GM19035 (cell line): ENCODE data around the gene EMP2.
"Not testable (repeated sequence)": the region's sequence is repeated elsewhere in the genome, so short reads cannot be mapped to it uniquely, and the experiment has no call there.

ENCODE experiments used
- ATAC-seq: cut with Tn5 transposase; IDR thresholded peaks from one replicate; pipeline ENCODE4 v1.9.1; 2021; ENCODE audit not compliant: unreplicated experiment

Gene EMP2

DNA sequence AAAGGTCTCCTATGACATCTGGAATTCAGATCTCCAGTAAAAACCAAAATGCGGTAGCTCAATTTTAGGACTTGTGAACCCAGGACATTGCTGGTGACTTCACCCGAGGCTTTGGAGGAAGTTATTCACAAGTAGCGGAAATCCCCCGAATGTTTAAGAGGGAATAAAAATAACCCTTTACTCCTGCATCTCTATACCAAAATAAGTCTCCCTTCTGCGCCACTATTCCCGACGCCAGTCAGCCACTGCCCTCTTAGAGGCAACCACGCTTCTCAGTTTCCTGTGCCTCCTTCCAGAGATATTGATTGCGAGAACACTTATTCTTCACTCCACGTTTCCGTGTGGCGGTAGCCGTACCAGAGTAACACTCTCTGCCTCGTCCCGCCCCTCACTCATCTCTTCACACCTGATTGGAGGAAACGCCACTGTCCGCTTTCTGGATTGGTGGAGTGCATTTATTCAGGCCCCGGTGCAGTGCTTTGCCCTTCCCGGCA, 27.4 kb downstream of the EMP2 start:
- peak; percentile 97 for ATAC-seq

DNA sequence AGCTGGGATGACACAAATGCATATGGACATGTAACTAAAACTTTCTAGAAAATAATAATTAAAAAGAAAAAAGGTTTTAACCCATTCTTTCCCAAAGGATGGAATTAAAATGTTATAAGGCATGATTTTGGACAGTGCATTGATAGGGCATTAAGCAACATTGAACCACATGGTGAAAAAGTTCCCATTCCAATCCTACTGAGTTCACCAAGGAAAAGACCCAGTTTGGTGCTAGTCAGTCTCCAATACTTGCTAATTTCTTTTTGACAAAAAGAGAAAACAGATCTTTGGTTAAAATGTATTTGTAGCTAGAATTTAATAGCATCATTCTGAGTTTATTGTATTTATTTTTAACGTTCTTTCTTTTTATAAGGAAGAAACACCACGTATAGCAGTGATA, 28.1 kb downstream of the EMP2 start:
- ATAC-seq: no peak

DNA sequence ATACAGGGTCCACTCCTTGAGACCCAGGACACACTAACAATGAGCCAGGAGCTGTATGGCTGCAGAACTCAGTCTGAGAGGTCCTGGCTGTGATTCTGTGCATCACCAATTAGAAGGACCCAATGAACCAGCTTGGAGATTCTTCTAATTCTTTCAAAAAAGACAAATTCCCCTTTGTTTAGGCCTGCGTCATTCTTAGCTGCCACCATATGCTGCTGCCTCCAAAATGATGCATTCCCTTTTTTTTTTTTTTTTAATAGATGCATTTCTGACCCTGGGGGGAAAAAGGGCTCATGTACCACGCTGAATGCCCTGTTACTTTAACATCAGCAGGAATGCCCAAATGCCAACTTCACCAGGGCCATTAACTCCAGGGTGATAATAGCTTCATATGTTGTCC, 28.5 kb downstream of the EMP2 start:
- ATAC-seq: no peak

DNA sequence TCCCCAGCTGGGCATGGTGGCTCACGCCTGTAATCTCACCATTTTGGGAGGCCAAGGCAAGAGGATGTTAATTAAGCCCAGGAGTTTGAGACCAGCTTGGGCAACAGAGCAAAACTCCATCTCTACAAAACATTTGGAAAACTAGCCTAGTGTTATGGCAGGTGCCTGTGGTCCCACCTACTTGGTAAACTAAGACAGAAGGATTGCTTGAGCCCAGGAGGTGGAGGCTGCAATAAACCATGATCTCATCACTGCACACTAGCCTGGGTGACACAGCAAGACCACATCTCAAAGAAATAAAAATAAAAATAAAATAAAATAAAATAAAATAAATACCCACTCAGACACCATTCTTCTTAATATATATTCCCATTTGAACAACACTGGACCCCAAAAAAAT, 32.0 kb downstream of the EMP2 start:
- ATAC-seq: no peak

DNA sequence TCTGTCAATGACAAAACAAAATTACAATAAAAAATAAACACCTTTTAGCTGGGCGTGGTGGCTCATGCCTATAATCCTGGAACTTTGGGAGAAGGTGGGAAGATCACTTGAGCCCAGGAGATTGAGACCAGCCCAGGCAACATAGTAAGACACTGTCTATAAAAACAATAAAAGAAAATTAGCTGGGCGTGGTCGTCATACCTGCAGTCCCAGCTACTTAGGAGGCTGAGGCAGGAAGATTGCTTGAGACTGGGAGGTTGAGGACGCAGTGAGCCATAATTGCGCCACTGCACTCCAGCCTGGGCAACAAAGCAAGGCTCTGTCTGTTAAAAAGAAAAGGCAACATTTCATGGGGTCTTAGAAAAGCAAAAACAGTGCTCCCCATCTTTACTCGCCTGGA, 32.7 kb downstream of the EMP2 start:
- no peak for ATAC-seq

DNA sequence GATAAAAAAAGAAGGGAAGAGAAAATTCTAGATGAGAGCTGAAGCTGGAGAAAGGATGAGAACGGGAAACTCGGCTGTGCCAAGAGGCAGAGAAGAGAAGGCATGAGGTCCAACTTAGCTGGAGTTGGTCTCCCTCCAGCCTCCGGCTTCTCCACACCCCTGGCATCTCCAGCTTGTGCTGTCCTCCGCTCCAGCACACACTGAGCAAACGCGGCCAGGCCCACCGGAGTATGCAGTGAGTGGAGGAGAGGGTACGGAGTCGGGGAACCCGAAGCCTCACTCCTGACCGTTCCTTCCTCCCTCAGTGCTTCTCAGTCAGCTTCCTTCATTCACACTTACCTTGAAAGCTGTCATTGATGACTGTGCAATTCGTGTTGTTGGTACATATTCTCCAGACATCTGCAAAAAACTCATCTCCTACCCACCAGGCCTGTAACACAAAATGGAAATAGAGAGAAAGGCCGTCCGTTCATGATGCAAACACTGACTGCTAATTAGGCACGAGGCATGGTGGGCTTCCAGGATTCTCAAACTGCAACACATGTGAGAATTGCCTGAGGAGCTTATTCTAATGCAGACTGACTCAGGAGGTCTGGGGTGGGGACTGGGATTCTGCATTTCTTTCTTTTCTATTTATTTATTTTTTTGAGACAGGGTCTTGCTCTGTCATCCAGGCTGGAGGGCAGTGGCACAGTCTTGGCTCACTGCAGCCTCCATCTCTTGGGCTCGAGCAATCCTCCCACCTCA, 37.0 kb downstream of the EMP2 start:
- no peak for ATAC-seq

DNA sequence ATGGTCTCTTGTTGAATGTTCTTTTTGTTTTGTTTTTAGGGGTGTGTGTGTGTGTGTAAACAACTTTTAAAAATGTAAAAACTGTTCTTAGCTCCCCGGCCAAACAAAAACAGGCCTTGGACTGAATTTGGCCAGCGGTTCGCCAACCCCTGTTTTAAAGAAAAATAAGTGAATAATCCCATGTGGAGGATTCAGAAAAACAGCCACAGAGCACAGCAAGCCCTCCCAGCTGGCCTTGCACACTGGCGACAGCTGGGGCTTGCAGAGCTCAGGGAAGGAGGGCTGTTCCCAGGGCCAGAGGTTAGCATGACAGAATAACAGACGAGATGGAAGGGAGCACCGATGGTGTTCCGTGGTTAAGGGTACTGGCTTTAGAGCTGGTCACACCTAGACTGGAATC, 39.0 kb downstream of the EMP2 start:
- no peak for ATAC-seq

DNA sequence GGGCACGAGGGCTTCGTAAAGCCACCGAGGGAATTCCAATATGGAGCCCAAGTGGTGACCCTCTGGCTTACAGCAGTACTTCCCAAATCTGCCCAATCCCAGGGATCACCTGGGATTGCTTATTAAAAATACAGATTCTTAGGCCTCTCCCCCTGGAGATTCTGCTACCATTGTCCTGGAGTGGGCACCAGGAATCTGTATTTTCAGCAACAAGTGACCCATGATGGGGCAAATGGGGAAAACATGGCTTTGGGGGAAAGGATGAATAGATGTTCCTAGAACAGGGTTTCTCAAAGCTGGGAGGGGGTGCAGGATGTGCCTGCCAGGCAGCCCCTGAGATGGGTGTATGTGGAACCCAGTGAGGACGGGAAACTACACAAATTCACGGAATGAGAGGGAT, 40.6 kb downstream of the EMP2 start:
- ATAC-seq: no peak

DNA sequence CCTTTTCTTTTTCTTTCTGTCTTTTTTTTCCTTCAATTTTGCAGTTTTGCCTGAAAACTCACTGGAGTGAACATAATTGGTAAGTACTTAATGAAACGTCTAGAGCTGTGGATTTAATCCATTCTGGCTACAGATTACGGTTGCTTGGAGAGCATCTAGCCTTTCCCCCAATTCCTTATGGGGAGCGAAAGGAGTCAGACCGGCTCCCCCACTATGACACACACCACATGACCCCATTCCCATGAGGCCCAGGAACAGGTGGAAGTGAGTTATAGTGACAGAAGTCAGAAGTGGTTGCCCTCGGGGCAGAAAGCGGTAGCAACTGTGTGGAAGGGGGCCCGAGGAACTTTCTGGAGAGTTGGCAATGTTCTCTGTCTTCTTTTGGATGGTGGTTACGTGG, 41.2 kb downstream of the EMP2 start:
- ATAC-seq: no peak

DNA sequence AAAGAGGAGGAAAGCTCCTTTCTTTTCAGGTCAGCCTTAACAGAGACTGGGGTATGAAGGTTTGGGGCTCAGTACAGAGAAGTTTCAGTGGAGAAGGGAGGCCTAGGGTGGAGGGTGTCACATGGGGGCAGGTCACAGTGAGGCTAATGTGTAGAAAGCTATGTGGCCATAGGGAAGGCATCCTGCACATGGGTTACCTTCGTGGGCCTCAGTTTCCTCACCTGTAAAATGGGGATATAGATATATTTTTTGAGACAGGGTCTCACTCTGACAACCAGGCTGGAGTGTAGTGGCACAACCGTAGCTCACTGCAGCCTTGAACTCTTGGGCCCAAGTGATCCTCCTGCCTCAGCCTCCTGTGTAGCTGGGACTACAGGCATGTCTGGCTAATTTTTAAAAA, 41.8 kb downstream of the EMP2 start:
- no peak for ATAC-seq

DNA sequence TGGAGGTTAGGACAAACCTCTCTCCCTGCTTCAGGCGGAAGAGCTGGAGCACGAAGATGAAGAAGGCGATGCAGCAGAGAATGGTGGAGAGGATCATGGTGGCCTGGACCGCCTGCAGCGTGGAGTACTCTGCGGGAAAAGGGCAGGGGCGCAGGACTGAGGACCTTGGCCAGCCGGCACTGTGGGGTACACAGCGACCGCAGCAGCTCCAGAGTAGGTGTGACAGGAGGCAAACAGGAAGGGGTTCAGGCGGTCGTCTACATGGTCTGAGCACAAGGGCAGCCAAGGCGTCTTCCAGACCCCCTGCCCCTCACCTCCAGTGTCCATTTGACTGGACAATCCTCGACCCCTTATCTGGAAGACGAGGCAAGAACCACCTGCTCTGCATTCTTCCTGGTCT, 42.5 kb downstream of the EMP2 start:
- ATAC-seq: no peak

DNA sequence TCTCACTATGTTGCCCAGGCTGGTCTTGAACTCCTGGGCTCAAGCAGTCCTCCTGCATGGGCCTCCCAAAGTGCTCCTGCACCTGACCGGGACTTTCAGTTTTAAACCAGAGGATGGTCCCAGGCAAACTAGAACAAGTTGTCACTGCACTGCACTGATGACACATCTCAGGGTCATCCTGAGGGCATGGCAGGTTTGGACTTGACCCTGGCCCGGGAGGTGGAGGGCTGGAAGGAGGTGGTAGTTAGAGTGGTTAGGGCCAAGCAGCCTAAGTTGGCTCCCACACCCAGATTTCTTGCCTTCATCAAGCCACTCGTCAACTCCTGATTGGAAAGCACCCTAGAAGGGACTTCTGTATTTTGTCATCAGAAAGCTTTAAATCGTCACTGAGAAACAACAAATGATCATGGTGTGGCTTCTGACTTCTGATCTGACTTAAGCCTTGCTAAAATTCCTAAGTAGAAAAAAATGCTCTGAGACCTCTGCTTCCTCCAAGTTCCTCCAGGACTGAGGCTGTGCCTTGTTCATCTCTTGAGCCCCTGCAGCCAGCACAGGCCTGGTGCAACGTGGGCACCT, 43.5 kb downstream of the EMP2 start:
- no peak for ATAC-seq

DNA sequence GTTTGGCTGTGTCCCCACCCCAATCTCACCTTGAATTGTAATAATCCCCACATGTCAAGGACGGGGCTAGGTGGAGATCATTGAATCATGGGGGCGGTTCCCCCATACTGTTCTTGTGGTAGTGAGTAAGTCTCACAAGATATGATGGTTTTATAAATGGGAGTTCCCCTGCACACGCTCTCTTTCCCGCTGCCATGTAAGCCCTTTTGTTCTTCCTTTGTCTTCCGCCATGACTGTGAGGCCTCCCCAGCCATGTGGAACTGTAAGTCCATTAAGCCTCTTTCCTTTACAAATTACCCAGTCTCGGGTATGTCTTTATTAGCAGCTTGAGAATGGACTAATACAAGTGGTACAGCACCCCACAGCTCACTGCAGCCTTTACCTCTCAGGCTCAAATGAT, 44.1 kb downstream of the EMP2 start:
- not testable (repeated sequence) for ATAC-seq

DNA sequence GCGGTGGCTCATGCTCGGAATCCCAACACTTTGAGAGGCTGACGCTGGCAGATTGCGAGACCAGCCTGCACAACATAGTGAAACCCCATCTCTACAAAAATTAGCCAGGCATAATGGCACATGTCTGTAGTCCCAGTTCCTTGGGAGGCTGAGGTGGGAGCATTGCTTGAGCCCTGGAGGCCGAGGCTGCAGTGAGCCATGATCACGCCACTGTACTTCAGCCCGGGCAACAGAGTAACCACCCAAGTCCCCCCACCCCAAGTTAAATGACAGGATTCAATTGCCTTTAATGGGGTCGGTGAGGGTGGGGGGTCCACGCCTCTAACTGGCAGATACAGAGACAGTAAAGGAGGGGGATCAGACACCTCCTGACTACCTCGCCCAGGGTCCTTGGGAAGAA, 44.9 kb downstream of the EMP2 start:
- ATAC-seq: no peak

DNA sequence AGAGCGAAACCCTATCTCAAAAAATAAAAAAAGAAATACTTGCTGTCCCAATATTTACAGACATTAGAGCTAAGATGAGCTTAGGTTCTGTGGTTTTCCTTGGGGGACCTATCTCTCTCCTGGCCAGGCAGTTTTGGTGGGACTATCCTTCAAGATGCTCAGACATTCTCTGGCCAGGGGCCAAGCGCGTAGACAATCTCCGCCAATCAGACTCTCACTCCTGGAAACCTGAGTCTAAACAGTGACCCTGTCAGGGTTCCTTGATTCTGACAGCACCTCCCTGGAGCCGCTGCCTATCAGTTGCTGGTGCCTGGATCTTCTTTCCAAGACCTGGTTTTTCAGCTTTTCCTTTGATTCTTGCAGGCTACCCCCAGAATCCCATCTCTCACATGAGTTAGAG, 45.6 kb downstream of the EMP2 start:
- no peak for ATAC-seq

DNA sequence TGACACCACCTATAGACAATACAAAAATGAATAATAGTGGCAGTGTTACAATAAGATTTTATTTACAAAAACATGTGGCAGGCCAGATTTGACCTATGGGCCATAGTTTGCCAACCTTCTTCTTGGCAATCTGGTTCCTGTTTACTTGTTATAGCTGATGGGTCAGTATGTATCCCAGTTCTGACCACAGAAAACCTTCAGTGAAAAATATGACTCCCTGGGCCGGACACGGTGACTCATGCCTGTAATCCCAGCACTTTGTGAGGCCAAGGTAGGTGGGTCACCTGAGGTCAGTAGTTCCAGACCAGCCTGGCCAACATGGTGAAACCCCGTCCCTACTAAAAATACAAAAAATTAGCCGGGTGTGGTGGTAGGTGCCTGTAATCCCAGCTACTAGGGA, 46.8 kb downstream of the EMP2 start:
- not testable (repeated sequence) for ATAC-seq

DNA sequence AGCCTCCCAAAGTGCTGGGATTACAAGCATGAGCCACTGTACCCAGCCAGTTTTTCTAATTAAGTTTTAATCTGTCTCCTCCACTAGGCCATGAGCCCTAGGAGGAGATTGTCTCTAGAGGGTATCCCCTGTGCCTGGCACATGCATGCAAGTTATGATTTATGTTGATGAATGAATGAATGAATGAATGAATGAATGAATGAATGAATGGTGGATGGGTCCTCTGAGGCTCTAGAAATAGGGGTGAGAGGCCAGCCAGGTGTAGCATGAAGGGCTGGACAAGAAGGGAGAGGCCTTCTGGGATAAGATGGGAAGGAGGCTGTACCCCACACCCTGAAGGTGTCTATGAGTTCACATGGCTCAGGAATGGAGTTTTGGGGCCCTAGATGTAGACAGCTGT, 48.8 kb downstream of the EMP2 start:
- ATAC-seq: no peak

DNA sequence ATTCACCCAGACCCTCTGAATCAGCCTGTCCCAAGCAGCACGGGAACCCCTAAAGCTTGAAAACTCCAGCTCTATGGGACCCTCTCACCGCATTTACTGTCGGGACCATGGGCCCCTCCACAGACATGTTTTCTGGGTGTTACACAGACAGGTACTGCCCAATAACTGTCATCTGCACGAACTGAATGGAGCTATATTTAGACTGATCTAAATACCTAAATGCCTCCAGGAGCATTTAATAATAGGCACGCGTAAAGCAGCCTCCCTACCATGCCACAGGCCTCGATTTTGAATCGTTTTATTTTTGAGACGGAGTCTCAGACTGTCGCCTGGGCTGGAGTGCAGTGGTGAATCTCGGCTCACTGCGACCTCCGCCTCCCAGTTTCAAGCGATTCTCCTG, 49.7 kb downstream of the EMP2 start:
- ATAC-seq: no peak

DNA sequence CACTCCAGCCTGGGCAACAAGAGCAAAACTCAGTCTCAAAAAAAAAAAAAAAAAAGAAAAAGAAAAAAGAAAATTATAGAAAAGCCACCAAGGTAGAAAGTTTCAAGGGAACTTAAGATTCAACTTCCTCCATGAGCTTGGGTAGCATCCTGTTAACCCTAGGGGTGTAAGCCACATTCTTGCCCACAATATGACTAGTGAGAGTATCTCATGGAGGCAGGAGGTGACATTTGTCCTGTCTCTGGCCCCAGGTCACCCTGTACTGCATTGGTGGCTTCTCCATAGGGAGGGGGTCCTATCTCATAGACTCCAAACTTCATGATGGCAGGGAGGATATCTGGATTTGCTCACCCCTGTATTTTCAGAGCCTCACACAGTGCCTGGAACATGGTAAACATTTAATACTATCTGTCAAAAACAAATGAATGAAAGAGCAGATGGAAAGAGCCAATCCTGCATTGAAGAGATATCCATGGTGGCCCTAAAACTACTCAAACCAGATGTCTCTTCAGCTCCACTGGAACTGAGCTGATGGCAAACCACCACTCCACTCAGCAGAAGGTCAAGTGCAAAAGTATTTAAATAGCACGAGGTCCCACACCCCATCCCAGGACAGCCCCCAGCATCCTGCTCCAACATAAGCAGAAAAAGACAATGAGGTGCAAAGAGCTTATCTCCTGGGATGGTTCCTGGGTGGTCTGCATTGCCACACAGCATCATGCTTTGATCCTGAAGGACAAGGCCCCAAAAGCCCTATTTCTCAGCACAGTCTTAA, 50.3 kb downstream of the EMP2 start:
- no peak for ATAC-seq

DNA sequence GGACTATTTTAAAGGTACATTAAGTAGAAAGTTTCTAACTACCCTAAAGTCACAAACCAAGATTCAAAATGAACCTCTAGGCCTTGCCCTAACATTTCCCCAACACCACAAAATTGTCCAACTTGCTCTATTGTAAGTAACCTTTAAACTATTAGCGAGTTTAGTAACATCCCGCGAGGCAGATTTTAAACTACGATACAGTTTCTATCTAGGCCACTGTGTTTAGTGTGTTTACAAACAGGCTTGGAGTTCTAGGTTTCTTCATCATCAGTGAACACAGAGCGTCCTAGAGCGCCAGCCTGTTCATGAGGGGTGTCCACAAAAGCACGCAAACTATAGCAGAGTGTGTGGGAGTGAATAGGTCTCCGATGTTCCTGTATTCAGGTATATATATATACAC, 51.8 kb downstream of the EMP2 start:
- no peak for ATAC-seq

DNA sequence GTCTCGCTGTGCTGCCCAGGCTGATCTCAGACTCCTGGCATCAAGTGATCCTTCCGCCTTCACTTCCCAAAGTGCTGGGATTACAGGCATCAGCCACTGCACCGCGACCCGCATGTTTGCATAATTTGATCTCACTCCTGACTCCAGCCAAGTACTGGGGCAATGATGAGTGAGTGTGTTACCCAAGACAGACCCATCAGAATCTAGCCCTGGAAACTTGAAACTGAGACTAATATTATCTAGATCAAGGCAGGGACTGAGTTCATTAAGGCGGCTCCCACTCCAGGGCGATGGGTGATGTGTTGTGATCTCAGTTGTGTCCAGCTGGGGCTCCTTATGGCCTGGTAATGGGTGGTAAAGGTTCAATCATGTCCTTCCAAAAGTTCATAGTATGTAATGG, 53.4 kb downstream of the EMP2 start:
- ATAC-seq: no peak

DNA sequence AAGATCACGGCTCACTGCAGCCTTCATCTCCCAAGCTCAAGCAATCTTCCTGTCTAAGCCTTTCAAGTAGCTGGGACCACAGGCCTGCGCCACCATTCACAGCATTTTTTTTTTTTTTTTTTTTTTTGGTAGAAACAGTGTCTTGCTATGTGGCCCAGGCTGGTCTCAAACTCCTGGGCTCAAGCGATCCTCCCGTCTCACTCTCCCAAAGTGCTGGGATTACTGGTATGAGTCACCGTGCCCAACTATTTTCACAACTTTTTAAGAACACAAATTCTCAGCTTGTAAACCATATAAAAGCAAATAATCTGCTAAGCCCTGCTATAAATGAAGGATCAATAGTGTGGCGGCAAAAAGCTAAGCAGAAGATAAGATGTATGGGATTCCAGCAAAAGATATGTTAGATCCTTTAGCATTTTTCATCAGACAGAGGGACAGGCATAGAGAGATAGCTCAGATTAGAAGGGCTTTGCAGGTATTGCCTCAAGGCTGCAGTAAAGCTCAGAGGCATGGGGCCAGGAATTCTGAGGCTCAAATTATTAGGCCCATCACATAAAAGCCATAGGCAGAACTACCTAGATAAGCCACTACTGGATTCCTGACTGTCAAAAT, 55.1 kb downstream of the EMP2 start:
- ATAC-seq: no peak
